SU-DHL-6 (cell line): ENCODE results near the gene MKRN2.

Source experiments
- H2AFZ ChIP-seq: fragments of 200-600 bp; sonication (generic); 2 replicates; pipeline ENCODE4 v1.6.1; 2014; ENCODE audit warnings: low read depth, mild to moderate bottlenecking, moderate library complexity, mixed read lengths, antibody characterized with exemption, low read length; ENCODE audit not compliant: severe bottlenecking
- H3F3A ChIP-seq: fragments of 200-600 bp; shearing (Covaris generic); 2 replicates; pipeline ENCODE4 v1.6.0; 2016; ENCODE audit warnings: antibody characterized with exemption, mild to moderate bottlenecking; ENCODE audit not compliant: insufficient read depth
- H3K27ac ChIP-seq: fragments of 200-600 bp; sonication (generic); 2 replicates; pipeline ENCODE4 v1.5.1; 2016; ENCODE audit warnings: low read depth, mild to moderate bottlenecking, low read length, moderate library complexity, mixed read lengths
- H3K27me3 ChIP-seq: fragments of 200-600 bp; sonication (generic), shearing (Covaris generic); 2 replicates; pipeline ENCODE4 v1.6.0; 2014; ENCODE audit warnings: mild to moderate bottlenecking, low read length
- H3K36me3 ChIP-seq: fragments of 200-600 bp; sonication (generic); 2 replicates; pipeline ENCODE4 v1.6.1; 2014; ENCODE audit warnings: mild to moderate bottlenecking, low read length, mixed read lengths
- H3K4me2 ChIP-seq: fragments of 300-600, 200-600 bp; shearing (Covaris generic), sonication (generic); 2 replicates; pipeline ENCODE4 v1.6.0; 2014; ENCODE audit warnings: low read length, low read depth, mild to moderate bottlenecking; ENCODE audit not compliant: poor library complexity, severe bottlenecking
- H3K4me3 ChIP-seq: fragments of 200-600 bp; sonication (generic); 2 replicates; pipeline ENCODE4 v1.5.1; 2014; ENCODE audit warnings: antibody characterized with exemption, low read length, mild to moderate bottlenecking, mixed read lengths; ENCODE audit not compliant: insufficient read depth, poor library complexity, severe bottlenecking
- H3K79me2 ChIP-seq: fragments of 200-600 bp; sonication (generic); 2 replicates; pipeline ENCODE4 v1.6.1; 2014; ENCODE audit warnings: mild to moderate bottlenecking, low read length, moderate library complexity; ENCODE audit not compliant: insufficient read depth
- H3K9ac ChIP-seq: fragments of 200-600 bp; sonication (generic); 2 replicates; pipeline ENCODE4 v1.7.0; 2014; ENCODE audit warnings: mild to moderate bottlenecking, low read length
- H3K9me2 ChIP-seq: fragments of 200-600 bp; sonication (generic); replicated peaks from 2 replicates; pipeline ENCODE4 v1.6.1; 2014; ENCODE audit warnings: low read length; ENCODE audit not compliant: insufficient read depth
- H3K9me3 ChIP-seq: fragments of 200-600 bp; sonication (generic); 2 replicates; pipeline ENCODE4 v1.6.1; 2014; ENCODE audit warnings: low read length, mixed read lengths; ENCODE audit not compliant: insufficient read depth
- H4K20me1 ChIP-seq: fragments of 200-600 bp; sonication (generic); 2 replicates; pipeline ENCODE4 v1.6.1; 2014; ENCODE audit warnings: low read depth, mild to moderate bottlenecking, antibody characterized with exemption, low read length, moderate library complexity, mixed read lengths
- EZH2phosphoT487 ChIP-seq: fragments of 200-600 bp; sonication (generic), shearing (Covaris generic); conservative IDR thresholded peaks from 2 replicates; pipeline ENCODE4 v1.6.1; 2018; ENCODE audit warnings: mild to moderate bottlenecking, antibody characterized with exemption, low read length, moderate library complexity, mixed read lengths
- TF ChIP-seq, protein P1 (sequence below): fragments of 200-600 bp; sonication (generic); IDR thresholded peaks from one replicate; pipeline ENCODE4 v1.5.1; 2017; ENCODE audit warnings: antibody characterized with exemption, mild to moderate bottlenecking, low read length, moderate library complexity; ENCODE audit not compliant: insufficient read depth, poor library complexity, severe bottlenecking

The MKRN2 gene, protein sequence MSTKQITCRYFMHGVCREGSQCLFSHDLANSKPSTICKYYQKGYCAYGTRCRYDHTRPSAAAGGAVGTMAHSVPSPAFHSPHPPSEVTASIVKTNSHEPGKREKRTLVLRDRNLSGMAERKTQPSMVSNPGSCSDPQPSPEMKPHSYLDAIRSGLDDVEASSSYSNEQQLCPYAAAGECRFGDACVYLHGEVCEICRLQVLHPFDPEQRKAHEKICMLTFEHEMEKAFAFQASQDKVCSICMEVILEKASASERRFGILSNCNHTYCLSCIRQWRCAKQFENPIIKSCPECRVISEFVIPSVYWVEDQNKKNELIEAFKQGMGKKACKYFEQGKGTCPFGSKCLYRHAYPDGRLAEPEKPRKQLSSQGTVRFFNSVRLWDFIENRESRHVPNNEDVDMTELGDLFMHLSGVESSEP

DNA sequence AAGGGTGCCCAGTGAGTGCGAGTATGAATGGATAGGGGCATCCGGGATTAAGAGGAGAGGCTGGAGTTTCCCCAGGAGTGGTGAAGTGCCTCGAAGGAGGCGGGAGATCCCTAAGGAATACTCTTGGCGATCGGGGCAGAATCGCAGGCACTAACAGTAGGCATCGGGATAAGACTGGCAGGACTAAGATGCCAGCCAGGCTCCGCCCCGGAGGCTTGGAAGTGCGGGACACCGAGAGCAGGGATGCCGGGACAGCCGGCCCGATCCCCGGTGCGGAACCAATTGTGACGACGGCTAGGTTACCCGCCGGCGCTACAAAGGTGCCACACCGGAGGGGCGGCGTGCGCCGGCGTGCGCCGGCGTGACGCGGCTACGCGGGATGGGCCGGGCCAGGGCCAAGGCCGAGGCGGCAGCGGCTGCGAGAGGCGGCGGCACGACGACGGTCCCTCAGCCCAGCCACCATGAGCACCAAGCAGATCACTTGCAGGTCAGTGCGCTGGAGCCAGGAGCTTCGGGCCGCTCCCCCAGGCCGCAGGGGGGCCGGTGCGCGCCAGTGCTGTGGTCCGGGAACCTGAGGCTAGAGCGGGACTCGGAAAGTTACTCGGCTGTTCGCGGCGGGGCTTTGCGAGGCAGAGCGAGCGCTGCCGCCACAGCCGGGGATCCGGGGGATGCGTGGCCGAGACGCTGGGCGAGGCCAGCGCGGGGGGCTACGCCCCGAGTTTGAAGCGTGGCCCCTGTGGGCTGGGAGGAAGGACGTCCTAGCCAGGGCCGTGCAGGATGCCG is at the start of gene MKRN2:
Gene MKRN2, plus strand, starts transcription at position 398 of the 783 bp plus-strand sequence. Its CDS starts 64 bp downstream, at position 462.
- TF ChIP-seq, protein P1, sequence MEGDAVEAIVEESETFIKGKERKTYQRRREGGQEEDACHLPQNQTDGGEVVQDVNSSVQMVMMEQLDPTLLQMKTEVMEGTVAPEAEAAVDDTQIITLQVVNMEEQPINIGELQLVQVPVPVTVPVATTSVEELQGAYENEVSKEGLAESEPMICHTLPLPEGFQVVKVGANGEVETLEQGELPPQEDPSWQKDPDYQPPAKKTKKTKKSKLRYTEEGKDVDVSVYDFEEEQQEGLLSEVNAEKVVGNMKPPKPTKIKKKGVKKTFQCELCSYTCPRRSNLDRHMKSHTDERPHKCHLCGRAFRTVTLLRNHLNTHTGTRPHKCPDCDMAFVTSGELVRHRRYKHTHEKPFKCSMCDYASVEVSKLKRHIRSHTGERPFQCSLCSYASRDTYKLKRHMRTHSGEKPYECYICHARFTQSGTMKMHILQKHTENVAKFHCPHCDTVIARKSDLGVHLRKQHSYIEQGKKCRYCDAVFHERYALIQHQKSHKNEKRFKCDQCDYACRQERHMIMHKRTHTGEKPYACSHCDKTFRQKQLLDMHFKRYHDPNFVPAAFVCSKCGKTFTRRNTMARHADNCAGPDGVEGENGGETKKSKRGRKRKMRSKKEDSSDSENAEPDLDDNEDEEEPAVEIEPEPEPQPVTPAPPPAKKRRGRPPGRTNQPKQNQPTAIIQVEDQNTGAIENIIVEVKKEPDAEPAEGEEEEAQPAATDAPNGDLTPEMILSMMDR, result no peak
- TF ChIP-seq EZH2phosphoT487, result no peak
- Histone ChIP-seq H4K20me1 (peaks cover 3% of the 10 kb centered on the region; the same call in 1 of the 2 replicates), H3K79me2 (peaks cover 50% of the 10 kb centered on the region), H3K9me2 (no peaks in the 10 kb centered on the region), H3K9me3 (no peaks in the 10 kb centered on the region), H3F3A (no peaks in the 10 kb centered on the region), H3K4me3 (peak within 1 kb of the TSS; percentile 74), H3K36me3 (no peaks in the 10 kb centered on the region), H2AFZ (peak within 1 kb of the TSS; percentile 97), H3K27ac (peak within 1 kb of the TSS; percentile 70), H3K9ac (peak within 1 kb of the TSS; percentile 84), H3K27me3 (no peaks in the 10 kb centered on the region), H3K4me2 (peak within 1 kb of the TSS; percentile 95)

DNA sequence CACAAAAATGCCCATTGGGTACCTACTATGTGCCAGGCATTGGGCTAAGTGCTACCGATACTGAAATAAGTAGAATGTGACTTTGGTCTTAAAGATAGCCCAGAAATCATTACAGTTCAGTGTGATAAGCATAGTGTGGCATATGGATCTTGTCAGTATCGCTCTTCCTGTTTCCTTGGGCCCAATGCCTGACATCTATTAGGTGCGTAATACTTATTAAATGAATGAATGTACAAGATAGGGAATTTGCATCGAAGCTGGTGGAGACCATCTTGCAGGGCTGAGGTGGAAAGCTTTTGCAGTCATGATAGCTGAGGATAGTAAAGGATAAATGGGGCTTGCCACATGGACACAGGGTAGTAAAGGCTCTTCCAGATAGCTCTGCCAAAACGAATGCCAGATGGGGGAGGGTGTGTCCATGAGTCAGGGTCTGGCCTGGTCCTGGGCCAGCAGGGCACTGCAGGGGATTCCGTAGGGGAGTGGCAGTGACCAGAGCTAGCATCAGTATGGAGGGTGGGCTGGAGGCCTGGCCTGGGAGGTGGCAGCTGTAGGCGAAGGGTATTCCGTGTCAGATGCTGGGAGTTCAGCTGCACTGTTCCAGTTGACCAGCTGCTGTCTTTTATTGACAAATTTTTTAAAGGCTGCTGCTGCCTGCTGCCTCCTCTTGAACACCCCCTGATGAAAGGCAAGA is 49.2 kb upstream of the MKRN2 start:
- no peaks in the 10 kb centered on the region for H3F3A ChIP-seq
- H3K9ac ChIP-seq, result no peak overlapping the region
- H3K27ac ChIP-seq, result no peak overlapping the region
- H3K36me3 ChIP-seq, result no peaks in the 10 kb centered on the region
- no peak for TF ChIP-seq EZH2phosphoT487
- TF ChIP-seq, protein P1, result no peak
- no peak overlapping the region for H2AFZ ChIP-seq
- no peak overlapping the region for H3K4me2 ChIP-seq
- H3K9me2 ChIP-seq, result no peaks in the 10 kb centered on the region
- no peaks in the 10 kb centered on the region for H3K27me3 ChIP-seq
- H3K9me3 ChIP-seq, result no peaks in the 10 kb centered on the region
- no peaks in the 10 kb centered on the region for H4K20me1 ChIP-seq
- no peaks in the 10 kb centered on the region for H3K79me2 ChIP-seq
- H3K4me3 ChIP-seq, result no peak overlapping the region

DNA sequence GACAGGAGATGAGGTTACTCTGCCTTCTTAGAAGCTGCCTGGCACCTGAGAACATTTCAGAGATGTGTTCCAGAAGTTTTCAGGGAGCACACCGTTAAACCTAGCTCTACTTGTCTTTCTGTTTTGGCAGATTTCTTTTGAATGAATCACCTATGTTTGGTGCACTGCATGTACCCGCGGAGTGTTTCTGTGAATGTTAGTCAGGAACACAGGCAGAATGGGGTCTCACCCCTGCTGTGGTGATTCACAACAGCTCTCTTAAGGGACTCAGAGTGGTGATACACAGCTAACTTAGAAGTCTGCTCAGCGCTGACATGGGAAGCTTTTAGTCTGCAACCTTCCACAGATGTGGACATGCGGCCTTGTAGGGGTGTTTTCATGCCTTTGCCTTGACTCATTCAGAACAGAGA is 48.6 kb upstream of the MKRN2 start:
- no peaks in the 10 kb centered on the region for H3K36me3 ChIP-seq
- H3K27me3 ChIP-seq, result no peaks in the 10 kb centered on the region
- no peaks in the 10 kb centered on the region for H3K79me2 ChIP-seq
- no peaks in the 10 kb centered on the region for H4K20me1 ChIP-seq
- no peaks in the 10 kb centered on the region for H3F3A ChIP-seq
- H2AFZ ChIP-seq, result no peak overlapping the region
- no peak overlapping the region for H3K4me2 ChIP-seq
- no peak for TF ChIP-seq EZH2phosphoT487
- TF ChIP-seq, protein P1, result no peak
- H3K9me3 ChIP-seq, result no peaks in the 10 kb centered on the region
- no peak overlapping the region for H3K4me3 ChIP-seq
- no peaks in the 10 kb centered on the region for H3K9me2 ChIP-seq
- no peak overlapping the region for H3K27ac ChIP-seq
- H3K9ac ChIP-seq, result no peak overlapping the region
